ENCODE measurements around the gene URI1. TPM values are rescaled to one million over a fixed set of nuclear protein-coding genes. Genes with fewer than 3 reads are reported as not detected.
"Not testable (repeated sequence)": the region's sequence is repeated elsewhere in the genome, so short reads cannot be mapped to it uniquely, and the experiment has no call there.

URI1 gene
- total and polyA plus RNA-seq, 3 donors from 2014 or later, result 71.4 to 105 (median 104) TPM

GRCh38 chr19:29944390-29945012, 2.5 kb downstream of the URI1 start:
- Histone ChIP-seq H3K4me1 (peaks cover 5% of the 10 kb centered on the region), H3K36me3 (ENCODE audit: low read depth, missing control alignments) (no peaks in the 10 kb centered on the region), H3K9me3 (no peaks in the 10 kb centered on the region), H3K27ac (peak overlapping the region in 1 of 2 donors; percentile 34), H3K27me3 (no peaks in the 10 kb centered on the region), H3K4me3 (no peak overlapping the region)
- intact Hi-C loops (cut with DNase I; ENCODE audit: low total_unique reads), result no loop called here
- DNase-seq, result no peak
- 21 to 24% methylated on average over 8 of the region's 8 CpGs for WGBS, 2 donors
- no peak for TF ChIP-seq POLR2A (IDR thresholded peaks at IDR 0.05)
- TF ChIP-seq CTCF (IDR thresholded peaks at IDR 0.05), result no peak

- WGBS, 2 donors, result 54 to 56% methylated on average over 1 of the region's 1 CpG
- intact Hi-C loops (cut with DNase I; ENCODE audit: low total_unique reads), result no loop called here
These were observed 3.0 kb downstream of the URI1 start for GRCh38 chr19:29945017-29945416.

GRCh38 chr19:29945433-29945832, 3.4 kb downstream of the URI1 start:
- DNase-seq, result no peak
- no peak overlapping the region for H3K4me3 ChIP-seq
- peaks cover 5% of the 10 kb centered on the region for H3K4me1 ChIP-seq
- 40 to 49% methylated on average over 4 of the region's 4 CpGs for WGBS, 2 donors
- no peaks in the 10 kb centered on the region for H3K9me3 ChIP-seq
- intact Hi-C loops (cut with DNase I; ENCODE audit: low total_unique reads), result no loop called here
- TF ChIP-seq POLR2A (IDR thresholded peaks at IDR 0.05) (no peak), CTCF (IDR thresholded peaks at IDR 0.05) (no peak)
- H3K27me3 ChIP-seq, result no peaks in the 10 kb centered on the region
- peak overlapping the region in 1 of 2 donors; percentile 34 for H3K27ac ChIP-seq
- no peaks in the 10 kb centered on the region for H3K36me3 ChIP-seq (ENCODE audit: low read depth, missing control alignments)

More at GRCh38 chr19:29945017-29945416, 3.0 kb downstream of the URI1 start:
- Histone ChIP-seq H3K27ac (peak overlapping the region in 1 of 2 donors; percentile 34), H3K27me3 (no peaks in the 10 kb centered on the region), H3K4me3 (no peak overlapping the region), H3K36me3 (ENCODE audit: low read depth, missing control alignments) (no peaks in the 10 kb centered on the region), H3K4me1 (peaks cover 5% of the 10 kb centered on the region), H3K9me3 (no peaks in the 10 kb centered on the region)
- TF ChIP-seq CTCF (IDR thresholded peaks at IDR 0.05) (no peak), POLR2A (IDR thresholded peaks at IDR 0.05) (no peak)
- no peak for DNase-seq

GRCh38 chr19:29946645-29947044, 4.6 kb downstream of the URI1 start:
- 78 to 84% methylated on average over 2 of the region's 2 CpGs for WGBS, 2 donors
- no peaks in the 10 kb centered on the region for H3K36me3 ChIP-seq (ENCODE audit: low read depth, missing control alignments)
- DNase-seq, result no peak
- no peak overlapping the region for H3K27ac ChIP-seq
- intact Hi-C loops (cut with DNase I; ENCODE audit: low total_unique reads), result no loop called here
- peaks cover 5% of the 10 kb centered on the region for H3K4me1 ChIP-seq
- H3K4me3 ChIP-seq, result no peak overlapping the region
- H3K27me3 ChIP-seq, result no peaks in the 10 kb centered on the region
- TF ChIP-seq POLR2A (IDR thresholded peaks at IDR 0.05) (no peak), CTCF (IDR thresholded peaks at IDR 0.05) (no peak)
- no peaks in the 10 kb centered on the region for H3K9me3 ChIP-seq

GRCh38 chr19:29947871-29948270, 5.8 kb downstream of the URI1 start:
- Histone ChIP-seq H3K27me3 (no peaks in the 10 kb centered on the region), H3K36me3 (ENCODE audit: low read depth, missing control alignments) (no peaks in the 10 kb centered on the region), H3K9me3 (no peaks in the 10 kb centered on the region), H3K4me1 (peaks cover 5% of the 10 kb centered on the region), H3K27ac (no peak overlapping the region), H3K4me3 (no peak overlapping the region)
- intact Hi-C loops (cut with DNase I; ENCODE audit: low total_unique reads), result no loop called here
- no peak for TF ChIP-seq POLR2A (IDR thresholded peaks at IDR 0.05)
- TF ChIP-seq CTCF (IDR thresholded peaks at IDR 0.05), result no peak
- DNase-seq, result no peak
- 90 to 92% methylated on average over 2 of the region's 2 CpGs for WGBS, 2 donors

GRCh38 chr19:29948759-29949470, 6.9 kb downstream of the URI1 start:
- H3K9me3 ChIP-seq; intact Hi-C loops (cut with DNase I; ENCODE audit: low total_unique reads); H3K27ac ChIP-seq; DNase-seq; H3K27me3 ChIP-seq; H3K4me3 ChIP-seq; H3K4me1 ChIP-seq; H3K36me3 ChIP-seq (ENCODE audit: low read depth, missing control alignments): not testable (repeated sequence)
- WGBS, 2 donors, result 90% methylated on average over 20 to 31 of the region's 57 CpGs
